DMS153 treated with DMSO at 0.1 percent for 48 hours (cell line): ENCODE results near the gene TAS2R13.

Experiments used
- DNase-seq: peaks from one replicate; lab custom pipeline; 2025; ENCODE audit not compliant: unreplicated experiment; lab: John Stamatoyannopoulos, UW

Gene TAS2R13

GRCh38 chr12:10909462-10909861 is at the start of gene TAS2R13:
Gene TAS2R13, minus strand, starts transcription at chr12:10909562. Its CDS starts 264 bp downstream, at chr12:10909298.
- DNase-seq = no peak

- no peak for DNase-seq
Observed at GRCh38 chr12:10957741-10958140, 48.4 kb upstream of the TAS2R13 start.

GRCh38 chr12:10956085-10956484 is 46.7 kb upstream of the TAS2R13 start:
- DNase-seq = no peak

GRCh38 chr12:10952645-10953044 is 43.3 kb upstream of the TAS2R13 start:
- no peak for DNase-seq

GRCh38 chr12:10943167-10943566 is 33.8 kb upstream of the TAS2R13 start:
- no peak for DNase-seq

- no peak for DNase-seq
Observed at GRCh38 chr12:10941916-10942607, 32.7 kb upstream of the TAS2R13 start.

- DNase-seq = no peak
Observed at GRCh38 chr12:10941369-10941768, 32.0 kb upstream of the TAS2R13 start.

GRCh38 chr12:10940389-10940788 is 31.0 kb upstream of the TAS2R13 start:
- DNase-seq = no peak

GRCh38 chr12:10939163-10939562 is 29.8 kb upstream of the TAS2R13 start, which contains the start of gene TAS2R14:
Gene TAS2R14, minus strand, starts transcription at chr12:10939263. Its CDS starts 56 bp downstream, at chr12:10939207.
- no peak for DNase-seq

GRCh38 chr12:10936506-10936905 is 27.1 kb upstream of the TAS2R13 start:
- no peak for DNase-seq

- no peak for DNase-seq
Observed at GRCh38 chr12:10928746-10929286, 19.5 kb upstream of the TAS2R13 start, which contains the start of gene PRH2. Gene PRH2, plus strand, starts transcription at chr12:10929236. Its CDS starts 38 bp downstream, at chr12:10929274.

- no peak for DNase-seq
Observed at GRCh38 chr12:10926269-10926668, 16.9 kb upstream of the TAS2R13 start.

- DNase-seq = no peak
Observed at GRCh38 chr12:10919809-10920208, 10.4 kb upstream of the TAS2R13 start.

- no peak for DNase-seq
Observed at GRCh38 chr12:10910380-10910779, 1.0 kb upstream of the TAS2R13 start.

GRCh38 chr12:10904686-10905085 is 4.7 kb downstream of the TAS2R13 start:
- no peak for DNase-seq

GRCh38 chr12:10901427-10901826 is 7.9 kb downstream of the TAS2R13 start:
- no peak for DNase-seq

GRCh38 chr12:10900972-10901371 is 8.4 kb downstream of the TAS2R13 start:
- DNase-seq = no peak

GRCh38 chr12:10900530-10900929 is 8.8 kb downstream of the TAS2R13 start:
- DNase-seq = no peak

- DNase-seq = no peak
Observed at GRCh38 chr12:10896854-10897253, 12.5 kb downstream of the TAS2R13 start.

GRCh38 chr12:10891937-10892336 is 17.4 kb downstream of the TAS2R13 start:
- no peak for DNase-seq

- DNase-seq = no peak
Observed at GRCh38 chr12:10889226-10889625, 20.1 kb downstream of the TAS2R13 start.

GRCh38 chr12:10884086-10884725 is 25.2 kb downstream of the TAS2R13 start, which contains the start of gene PRH1:
Gene PRH1, minus strand, starts transcription at chr12:10884255. Its CDS starts 38 bp downstream, at chr12:10884217.
- DNase-seq = no peak
